Head of caudate nucleus (tissue), 42 donors: ENCODE measurements around the gene MAMLD1.

ENCODE experiments used
- DNase-seq, 42 donors: peaks; one replicate each; pipeline versions ENCODE4 v3.0.0 to v3.0.0-alpha.2; 2020 to 2021; ENCODE audit warnings: mixed read lengths in 7 of 42
- intact Hi-C: fragments of 100-400 bp; cut with DNase I; formaldehyde crosslinking; loops from one replicate; pipeline ENCODE4 v1.15.0; 2022

The MAMLD1 gene

GRCh38 chrX:150478496-150479492, 115.7 kb downstream of the MAMLD1 start:
- intact Hi-C loops = no loop called here
- no peak for DNase-seq

GRCh38 chrX:150482537-150483206, 119.6 kb downstream of the MAMLD1 start:
- peak in 26 of 42 donors; percentile 7 to 87 (median 52) for DNase-seq
- intact Hi-C loops = loop anchor here (10.0 kb wide), 1 partner anchor 118 kb away; the partner anchor contains the start of gene MAMLD1

- no peak for DNase-seq
- intact Hi-C loops = loop anchor here (10.0 kb wide), 1 partner anchor 119 kb away; the partner anchor contains the start of gene MAMLD1
These were observed 120.4 kb downstream of the MAMLD1 start for GRCh38 chrX:150483356-150483985.

GRCh38 chrX:150486011-150486410, 122.9 kb downstream of the MAMLD1 start:
- intact Hi-C loops = loop anchor here (10.0 kb wide), 1 partner anchor 121 kb away; the partner anchor contains the start of gene MAMLD1
- peak in 41 of 42 donors; percentile 50 to 89 (median 74) for DNase-seq

- intact Hi-C loops = loop anchor here (10.0 kb wide), 1 partner anchor 123 kb away; the partner anchor contains the start of gene MAMLD1
- DNase-seq = no peak
These were observed 124.4 kb downstream of the MAMLD1 start for GRCh38 chrX:150487369-150488094.

GRCh38 chrX:150489359-150490015, 126.4 kb downstream of the MAMLD1 start:
- intact Hi-C loops = loop anchor here (10.0 kb wide), 1 partner anchor 125 kb away; the partner anchor contains the start of gene MAMLD1
- DNase-seq = no peak

- DNase-seq = no peak
- intact Hi-C loops = no loop called here
These were observed 132.4 kb downstream of the MAMLD1 start for GRCh38 chrX:150495496-150495895.

GRCh38 chrX:150499240-150499639, 136.1 kb downstream of the MAMLD1 start:
- DNase-seq = no peak
- intact Hi-C loops = no loop called here

GRCh38 chrX:150502091-150502490, 139.0 kb downstream of the MAMLD1 start:
- intact Hi-C loops = no loop called here

GRCh38 chrX:150502979-150503897, 140.1 kb downstream of the MAMLD1 start:
- intact Hi-C loops = no loop called here
- DNase-seq = no peak

More at GRCh38 chrX:150502091-150502490, 139.0 kb downstream of the MAMLD1 start:
- no peak for DNase-seq

- DNase-seq = no peak
- intact Hi-C loops = no loop called here
These were observed 140.7 kb downstream of the MAMLD1 start for GRCh38 chrX:150503898-150504219.

GRCh38 chrX:150504397-150505182, 141.5 kb downstream of the MAMLD1 start:
- peak in 33 of 42 donors; percentile 21 to 76 (median 41) for DNase-seq
- intact Hi-C loops = no loop called here

- intact Hi-C loops = no loop called here
- DNase-seq = no peak
These were observed 142.9 kb downstream of the MAMLD1 start for GRCh38 chrX:150506020-150506419.

- DNase-seq = no peak
- intact Hi-C loops = no loop called here
These were observed 143.4 kb downstream of the MAMLD1 start for GRCh38 chrX:150506486-150506885.

- intact Hi-C loops = no loop called here
- DNase-seq = no peak
These were observed 144.2 kb downstream of the MAMLD1 start for GRCh38 chrX:150507251-150507856.

GRCh38 chrX:150508018-150508417, 144.9 kb downstream of the MAMLD1 start:
- intact Hi-C loops = no loop called here

More at GRCh38 chrX:150508018-150508417, 144.9 kb downstream of the MAMLD1 start:
- peak in 30 of 42 donors; percentile 8 to 76 (median 38) for DNase-seq
